NCI-H146 treated with DMSO at 0.1 percent for 48 hours (cell line): ENCODE results near the gene SLC45A3.
"Not testable (repeated sequence)": the region's sequence is repeated elsewhere in the genome, so short reads cannot be mapped to it uniquely, and the experiment has no call there.

Source experiments
- DNase-seq: peaks from one replicate; lab custom pipeline; 2025; ENCODE audit not compliant: unreplicated experiment; lab: John Stamatoyannopoulos, UW

SLC45A3 gene

GRCh38 chr1:205636732-205637131 lies 43.6 kb downstream of the SLC45A3 start:
- DNase-seq, result no peak

- not testable (repeated sequence) for DNase-seq
Observed at GRCh38 chr1:205636138-205636530, 44.2 kb downstream of the SLC45A3 start.

- DNase-seq, result no peak
Observed at GRCh38 chr1:205633421-205633976, 46.8 kb downstream of the SLC45A3 start.

GRCh38 chr1:205632669-205633169 lies 47.6 kb downstream of the SLC45A3 start:
- DNase-seq, result no peak

GRCh38 chr1:205631768-205632668 lies 48.3 kb downstream of the SLC45A3 start, which contains the start of gene ELK4:
Gene ELK4, minus strand, starts transcription at chr1:205632011. Its CDS starts 8,129 bp downstream, at chr1:205623882.
- peak; percentile 88 for DNase-seq

- DNase-seq, result peak; percentile 75
Observed at GRCh38 chr1:205631010-205631767, 49.1 kb downstream of the SLC45A3 start.

- DNase-seq, result no peak
Observed at GRCh38 chr1:205630651-205631009, 49.7 kb downstream of the SLC45A3 start.

- no peak for DNase-seq
Observed at GRCh38 chr1:205630241-205630640, 50.1 kb downstream of the SLC45A3 start.

- no peak for DNase-seq
Observed at GRCh38 chr1:205629751-205630150, 50.6 kb downstream of the SLC45A3 start.

GRCh38 chr1:205627956-205628355 lies 52.4 kb downstream of the SLC45A3 start:
- DNase-seq, result no peak

- DNase-seq, result no peak
Observed at GRCh38 chr1:205626216-205626615, 54.1 kb downstream of the SLC45A3 start.

- no peak for DNase-seq
Observed at GRCh38 chr1:205623646-205624045, 56.7 kb downstream of the SLC45A3 start.

GRCh38 chr1:205620269-205620668 lies 60.0 kb downstream of the SLC45A3 start:
- no peak for DNase-seq

- no peak for DNase-seq
Observed at GRCh38 chr1:205619376-205619775, 60.9 kb downstream of the SLC45A3 start.

- DNase-seq, result no peak
Observed at GRCh38 chr1:205616563-205617293, 63.6 kb downstream of the SLC45A3 start.

- DNase-seq, result no peak
Observed at GRCh38 chr1:205615789-205616188, 64.5 kb downstream of the SLC45A3 start.

- DNase-seq, result no peak
Observed at GRCh38 chr1:205613854-205614412, 66.4 kb downstream of the SLC45A3 start.

GRCh38 chr1:205612556-205612955 lies 67.8 kb downstream of the SLC45A3 start:
- DNase-seq, result no peak

GRCh38 chr1:205612104-205612503 lies 68.2 kb downstream of the SLC45A3 start:
- no peak for DNase-seq

- no peak for DNase-seq
Observed at GRCh38 chr1:205610901-205611466, 69.3 kb downstream of the SLC45A3 start.
